Cardiac fibroblast (primary cell): ENCODE measurements around the gene METRNL.

Source experiments
- DNase-seq, 2 donors: peaks; one replicate each; pipeline versions ENCODE4 v3.0.0 to v3.0.0-alpha.2; 2010; ENCODE audit warnings: low read depth in 2 of 2
- H3K4me3 ChIP-seq, 2 donors: replicated peaks in 1 of 2; 1 replicate in 1 of 2; 2 replicates in 1 of 2; pipeline ENCODE4 v1.5.1; 2011; ENCODE audit warnings: low read depth in 2 of 2, low read length in 2 of 2, mild to moderate bottlenecking in 2 of 2, moderate library complexity in 1 of 2
- TF ChIP-seq, protein P1 (sequence below): IDR thresholded peaks from one replicate; pipeline ENCODE4 v1.5.1; 2011; ENCODE audit warnings: low read depth, mild to moderate bottlenecking, low read length, inconsistent platforms

METRNL gene

GRCh38 chr17:83099570-83100181 is 20.3 kb downstream of the METRNL start:
- H3K4me3 ChIP-seq: no peak overlapping the region
- TF ChIP-seq, protein P1, sequence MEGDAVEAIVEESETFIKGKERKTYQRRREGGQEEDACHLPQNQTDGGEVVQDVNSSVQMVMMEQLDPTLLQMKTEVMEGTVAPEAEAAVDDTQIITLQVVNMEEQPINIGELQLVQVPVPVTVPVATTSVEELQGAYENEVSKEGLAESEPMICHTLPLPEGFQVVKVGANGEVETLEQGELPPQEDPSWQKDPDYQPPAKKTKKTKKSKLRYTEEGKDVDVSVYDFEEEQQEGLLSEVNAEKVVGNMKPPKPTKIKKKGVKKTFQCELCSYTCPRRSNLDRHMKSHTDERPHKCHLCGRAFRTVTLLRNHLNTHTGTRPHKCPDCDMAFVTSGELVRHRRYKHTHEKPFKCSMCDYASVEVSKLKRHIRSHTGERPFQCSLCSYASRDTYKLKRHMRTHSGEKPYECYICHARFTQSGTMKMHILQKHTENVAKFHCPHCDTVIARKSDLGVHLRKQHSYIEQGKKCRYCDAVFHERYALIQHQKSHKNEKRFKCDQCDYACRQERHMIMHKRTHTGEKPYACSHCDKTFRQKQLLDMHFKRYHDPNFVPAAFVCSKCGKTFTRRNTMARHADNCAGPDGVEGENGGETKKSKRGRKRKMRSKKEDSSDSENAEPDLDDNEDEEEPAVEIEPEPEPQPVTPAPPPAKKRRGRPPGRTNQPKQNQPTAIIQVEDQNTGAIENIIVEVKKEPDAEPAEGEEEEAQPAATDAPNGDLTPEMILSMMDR: no peak
- DNase-seq: peak in 1 of 2 donors; percentile 62

DNA sequence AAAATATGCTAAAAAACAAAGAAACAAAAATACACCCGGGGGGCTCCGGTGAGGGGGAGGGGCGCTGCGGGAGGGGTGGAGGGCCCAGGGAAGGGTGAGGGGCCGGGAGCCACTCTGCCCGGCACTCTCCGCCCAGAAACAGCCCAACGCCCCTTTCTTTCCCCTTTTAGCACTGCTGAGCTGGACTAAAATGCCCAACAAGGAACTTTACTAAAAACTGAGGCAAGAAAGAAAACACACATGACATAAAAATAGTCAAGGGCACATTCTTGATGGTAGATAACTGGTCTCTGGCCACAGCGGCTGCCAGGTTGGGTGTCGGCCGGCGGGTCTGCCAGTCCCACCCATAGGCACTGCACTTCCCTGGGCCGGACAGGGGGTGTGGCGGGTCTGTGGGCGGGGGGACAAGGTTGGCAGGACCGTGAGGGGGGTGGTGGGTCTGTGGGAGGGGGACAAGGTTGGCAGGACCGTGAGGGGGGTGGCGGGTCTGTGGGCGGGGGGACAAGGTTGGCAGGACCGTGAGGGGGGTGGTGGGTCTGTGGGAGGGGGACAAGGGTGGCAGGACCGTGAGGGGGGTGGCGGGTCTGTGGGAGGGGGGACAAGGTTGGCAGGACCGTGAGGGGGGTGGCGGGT is 20.9 kb downstream of the METRNL start:
- DNase-seq: peak in 1 of 2 donors; percentile 59
- no peak overlapping the region for H3K4me3 ChIP-seq
- TF ChIP-seq, protein P1: no peak

- TF ChIP-seq, protein P1: no peak
- DNase-seq: no peak
- no peak overlapping the region for H3K4me3 ChIP-seq
These were observed 21.5 kb downstream of the METRNL start for GRCh38 chr17:83100853-83101391.

GRCh38 chr17:83101805-83102480 is 22.5 kb downstream of the METRNL start:
- DNase-seq: no peak
- no peak overlapping the region for H3K4me3 ChIP-seq
- TF ChIP-seq, protein P1: no peak

DNA sequence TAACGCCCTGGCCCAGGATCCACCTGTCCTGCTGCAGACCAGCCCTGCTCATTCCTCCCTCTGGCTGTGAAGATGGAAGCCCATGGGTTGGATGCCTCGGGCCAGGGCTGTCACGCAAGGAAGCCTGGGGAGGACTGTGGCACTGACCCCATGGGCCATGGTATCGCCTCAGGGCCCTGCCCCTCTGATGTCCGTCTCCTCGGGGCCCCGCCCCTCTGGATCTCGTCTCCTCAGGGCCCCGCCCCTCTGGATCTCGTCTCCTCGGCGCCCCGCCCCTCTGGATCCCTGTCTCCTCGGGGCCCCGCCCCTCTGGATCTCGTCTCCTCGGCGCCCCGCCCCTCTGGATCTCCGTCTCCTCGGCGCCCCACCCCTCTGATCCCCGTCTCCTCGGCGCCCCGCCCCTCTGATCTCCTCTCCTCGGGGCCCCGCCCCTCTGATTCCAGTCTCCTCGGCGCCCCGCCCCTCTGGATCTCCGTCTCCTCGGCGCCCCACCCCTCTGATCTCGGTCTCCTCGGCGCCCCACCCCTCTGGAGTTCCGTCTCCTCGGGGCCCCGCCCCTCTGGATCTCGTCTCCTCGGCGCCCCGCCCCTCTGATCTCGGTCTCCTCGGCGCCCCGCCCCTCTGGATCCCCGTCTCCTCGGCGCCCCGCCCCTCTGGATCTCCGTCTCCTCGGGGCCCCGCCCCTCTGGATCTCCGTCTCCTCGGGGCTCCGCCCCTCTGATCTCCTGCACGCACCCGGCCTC is 24.0 kb downstream of the METRNL start:
- DNase-seq: peak in 1 of 2 donors; percentile 65
- H3K4me3 ChIP-seq: no peak overlapping the region
- TF ChIP-seq, protein P1: no peak

GRCh38 chr17:83103943-83104311 is 24.5 kb downstream of the METRNL start:
- H3K4me3 ChIP-seq: no peak overlapping the region
- TF ChIP-seq, protein P1: no peak
- DNase-seq: no peak
